GM11168 (cell line): Measurements from ENCODE around the gene PAX3.

Experiments
- in situ Hi-C: fragments of 300-500 bp; cut with MboI; formaldehyde crosslinking; loops from one replicate; pipeline ENCODE4 v1.12.0; 2022; ENCODE audit warnings: low sequenced_read_pairs; ENCODE audit not compliant: unreplicated experiment

The PAX3 gene

GRCh38 chr2:222238072-222238471 lies 60.7 kb downstream of the PAX3 start:
- in situ Hi-C loops = no loop called here

GRCh38 chr2:222232839-222233238 lies 66.0 kb downstream of the PAX3 start:
- in situ Hi-C loops = no loop called here

GRCh38 chr2:222232372-222232771 lies 66.4 kb downstream of the PAX3 start:
- in situ Hi-C loops = no loop called here

- in situ Hi-C loops = no loop called here
These were observed 70.7 kb downstream of the PAX3 start for GRCh38 chr2:222228054-222228453.

- in situ Hi-C loops = no loop called here
These were observed 80.0 kb downstream of the PAX3 start for GRCh38 chr2:222218786-222219185.

- in situ Hi-C loops = no loop called here
These were observed 81.1 kb downstream of the PAX3 start for GRCh38 chr2:222217712-222218111.

- in situ Hi-C loops = no loop called here
These were observed 83.9 kb downstream of the PAX3 start for GRCh38 chr2:222214885-222215284.

GRCh38 chr2:222213049-222213448 lies 85.7 kb downstream of the PAX3 start:
- in situ Hi-C loops = no loop called here

- in situ Hi-C loops = no loop called here
These were observed 86.2 kb downstream of the PAX3 start for GRCh38 chr2:222212571-222212970.

GRCh38 chr2:222208010-222208690 lies 90.6 kb downstream of the PAX3 start:
- in situ Hi-C loops = no loop called here

GRCh38 chr2:222205136-222205535 lies 93.7 kb downstream of the PAX3 start:
- in situ Hi-C loops = no loop called here

GRCh38 chr2:222203041-222203440 lies 95.8 kb downstream of the PAX3 start:
- in situ Hi-C loops = no loop called here

GRCh38 chr2:222196159-222196558 lies 102.6 kb downstream of the PAX3 start:
- in situ Hi-C loops = no loop called here

- in situ Hi-C loops = no loop called here
These were observed 104.1 kb downstream of the PAX3 start for GRCh38 chr2:222194669-222195068.

GRCh38 chr2:222193328-222193983 lies 105.3 kb downstream of the PAX3 start:
- in situ Hi-C loops = no loop called here

GRCh38 chr2:222180619-222181018 lies 118.2 kb downstream of the PAX3 start:
- in situ Hi-C loops = no loop called here

GRCh38 chr2:222179592-222179991 lies 119.2 kb downstream of the PAX3 start:
- in situ Hi-C loops = no loop called here

- in situ Hi-C loops = no loop called here
These were observed 120.3 kb downstream of the PAX3 start for GRCh38 chr2:222178450-222178849.

- in situ Hi-C loops = no loop called here
These were observed 121.9 kb downstream of the PAX3 start for GRCh38 chr2:222176890-222177289.

GRCh38 chr2:222174450-222174849 lies 124.3 kb downstream of the PAX3 start:
- in situ Hi-C loops = no loop called here

- in situ Hi-C loops = no loop called here
These were observed 129.5 kb downstream of the PAX3 start for GRCh38 chr2:222169346-222169745.

- in situ Hi-C loops = no loop called here
These were observed 131.0 kb downstream of the PAX3 start for GRCh38 chr2:222167762-222168161.
